Colonic mucosa (tissue), 4 donors: ENCODE data around the gene OBP2A. TPM values are rescaled to one million over a fixed set of nuclear protein-coding genes. Genes with fewer than 3 reads are reported as not detected.

Experiments used
- DNase-seq: peaks from one replicate; pipeline ENCODE4 v3.0.0-alpha.2; 2020
- H3K27ac ChIP-seq: fragments of 200-600 bp; one replicate; pipeline ENCODE4 v1.8.0; 2021
- H3K27me3 ChIP-seq: fragments of 200-600 bp; one replicate; pipeline ENCODE4 v1.8.0; 2021
- H3K36me3 ChIP-seq: fragments of 200-600 bp; one replicate; pipeline ENCODE4 v1.8.0; 2021
- H3K4me1 ChIP-seq: fragments of 200-600 bp; one replicate; pipeline ENCODE4 v1.8.0; 2021; ENCODE audit warnings: mild to moderate bottlenecking
- H3K4me3 ChIP-seq: fragments of 200-600 bp; one replicate; pipeline ENCODE4 v1.8.0; 2021
- H3K9ac ChIP-seq, 2 donors: one replicate each; pipeline ENCODE4 v1.7.0; 2013; ENCODE audit warnings: control low read depth in 2 of 2, low read depth in 2 of 2, low read length in 2 of 2
- H3K9me3 ChIP-seq: fragments of 200-600 bp; one replicate; pipeline ENCODE4 v1.8.0; 2021
- CTCF ChIP-seq: fragments of 200-600 bp; IDR thresholded peaks from one replicate; pipeline ENCODE4 v1.8.0; 2022; ENCODE audit warnings: antibody characterized with exemption, mild to moderate bottlenecking
- intact Hi-C: fragments of 100-400 bp; cut with DNase I; formaldehyde crosslinking; loops from one replicate; pipeline ENCODE4 v1.14.1; 2022
- total RNA-seq, 2 donors: library from RNA; stranded (reverse); fragmentation: NEBNext Ultra II Directional in 1 of 2; extraction: Animal tissue kit (Norgen Biotek cat#: 25700) in 1 of 2; gene quantifications; one replicate each; pipeline ENCODE4 v1.2.1, GENCODE V29; 2021
- donor health status: healthy.
- donor health status: DM: no; HTN: no; CAD: no.
- donor health status: DM: no; HTN: no; CAD: no.

OBP2A gene
- total RNA-seq, 2 donors from 2014 or later = not detected

- Histone ChIP-seq H3K9me3 (no peaks in the 10 kb centered on the region), H3K4me1 (no peaks in the 10 kb centered on the region), H3K4me3 (no peak overlapping the region), H3K36me3 (no peaks in the 10 kb centered on the region), H3K9ac (no peak overlapping the region), H3K27me3 (no peaks in the 10 kb centered on the region), H3K27ac (no peak overlapping the region)
- no peak for TF ChIP-seq CTCF
- intact Hi-C loops = no loop called here
- DNase-seq = no peak
Observed at GRCh38 chr9:135562235-135562745, 16.4 kb downstream of the OBP2A start.

- no peak for DNase-seq
- no peaks in the 10 kb centered on the region for H3K4me1 ChIP-seq
- H3K27ac ChIP-seq = no peak overlapping the region
- H3K9me3 ChIP-seq = no peaks in the 10 kb centered on the region
- H3K27me3 ChIP-seq = no peaks in the 10 kb centered on the region
- no peak overlapping the region for H3K9ac ChIP-seq
- intact Hi-C loops = no loop called here
- no peak for TF ChIP-seq CTCF
- no peak overlapping the region for H3K4me3 ChIP-seq
- H3K36me3 ChIP-seq = no peaks in the 10 kb centered on the region
Observed at GRCh38 chr9:135563039-135563476, 17.1 kb downstream of the OBP2A start.

- Histone ChIP-seq H3K27me3 (no peaks in the 10 kb centered on the region), H3K9ac (no peak overlapping the region), H3K4me3 (no peak overlapping the region), H3K4me1 (no peaks in the 10 kb centered on the region), H3K36me3 (no peaks in the 10 kb centered on the region), H3K27ac (no peak overlapping the region), H3K9me3 (no peaks in the 10 kb centered on the region)
- DNase-seq = no peak
- no peak for TF ChIP-seq CTCF
- intact Hi-C loops = no loop called here
Observed at GRCh38 chr9:135563858-135564257, 17.9 kb downstream of the OBP2A start.

GRCh38 chr9:135565141-135565628, 19.3 kb downstream of the OBP2A start:
- intact Hi-C loops = no loop called here
- H3K4me1 ChIP-seq = no peaks in the 10 kb centered on the region
- H3K27ac ChIP-seq = no peak overlapping the region
- H3K27me3 ChIP-seq = no peaks in the 10 kb centered on the region
- no peak overlapping the region for H3K4me3 ChIP-seq
- no peaks in the 10 kb centered on the region for H3K9me3 ChIP-seq
- H3K9ac ChIP-seq = no peak overlapping the region
- no peak for TF ChIP-seq CTCF
- H3K36me3 ChIP-seq = no peaks in the 10 kb centered on the region
- no peak for DNase-seq

GRCh38 chr9:135565636-135566035, 19.7 kb downstream of the OBP2A start:
- no peaks in the 10 kb centered on the region for H3K27me3 ChIP-seq
- DNase-seq = no peak
- H3K9ac ChIP-seq = no peak overlapping the region
- no peak overlapping the region for H3K4me3 ChIP-seq
- no peaks in the 10 kb centered on the region for H3K36me3 ChIP-seq
- no peak for TF ChIP-seq CTCF
- intact Hi-C loops = no loop called here
- H3K9me3 ChIP-seq = no peaks in the 10 kb centered on the region
- no peak overlapping the region for H3K27ac ChIP-seq
- H3K4me1 ChIP-seq = no peaks in the 10 kb centered on the region
